ENCODE measurements around the gene SPATS1. TPM values are rescaled to one million over a fixed set of nuclear protein-coding genes. Genes with fewer than 3 reads are reported as not detected.

The SPATS1 gene
- total and polyA plus RNA-seq, 2 of the 4 experiments (the other 2 are of a cell fraction), result not detected

- TF ChIP-seq, protein P1, sequence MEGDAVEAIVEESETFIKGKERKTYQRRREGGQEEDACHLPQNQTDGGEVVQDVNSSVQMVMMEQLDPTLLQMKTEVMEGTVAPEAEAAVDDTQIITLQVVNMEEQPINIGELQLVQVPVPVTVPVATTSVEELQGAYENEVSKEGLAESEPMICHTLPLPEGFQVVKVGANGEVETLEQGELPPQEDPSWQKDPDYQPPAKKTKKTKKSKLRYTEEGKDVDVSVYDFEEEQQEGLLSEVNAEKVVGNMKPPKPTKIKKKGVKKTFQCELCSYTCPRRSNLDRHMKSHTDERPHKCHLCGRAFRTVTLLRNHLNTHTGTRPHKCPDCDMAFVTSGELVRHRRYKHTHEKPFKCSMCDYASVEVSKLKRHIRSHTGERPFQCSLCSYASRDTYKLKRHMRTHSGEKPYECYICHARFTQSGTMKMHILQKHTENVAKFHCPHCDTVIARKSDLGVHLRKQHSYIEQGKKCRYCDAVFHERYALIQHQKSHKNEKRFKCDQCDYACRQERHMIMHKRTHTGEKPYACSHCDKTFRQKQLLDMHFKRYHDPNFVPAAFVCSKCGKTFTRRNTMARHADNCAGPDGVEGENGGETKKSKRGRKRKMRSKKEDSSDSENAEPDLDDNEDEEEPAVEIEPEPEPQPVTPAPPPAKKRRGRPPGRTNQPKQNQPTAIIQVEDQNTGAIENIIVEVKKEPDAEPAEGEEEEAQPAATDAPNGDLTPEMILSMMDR (conservative IDR thresholded peaks at IDR 0.05; ENCODE audit: low read depth, low read length), result no peak
Observed at GRCh38 chr6:44294832-44295791, 47.3 kb upstream of the SPATS1 start (continued).
